ENCODE measurements around the gene SLC28A1.
"Not testable (repeated sequence)": the region's sequence is repeated elsewhere in the genome, so short reads cannot be mapped to it uniquely, and the experiment has no call there.

Gene SLC28A1

GRCh38 chr15:84883916-84884781 lies at the start of gene SLC28A1:
SLC28A1 (plus strand) TSS chr15:84884662; CDS start chr15:84887761, 3,099 bp downstream.
- no peak for DNase-seq

- DNase-seq = no peak
These were observed 49.5 kb upstream of the SLC28A1 start for GRCh38 chr15:84834969-84835368.

- DNase-seq = no peak
These were observed 48.7 kb upstream of the SLC28A1 start for GRCh38 chr15:84835661-84836337.

- no peak for DNase-seq
These were observed 47.6 kb upstream of the SLC28A1 start for GRCh38 chr15:84836844-84837243.

GRCh38 chr15:84839714-84840113 lies 44.7 kb upstream of the SLC28A1 start:
- DNase-seq = no peak

- no peak for DNase-seq
These were observed 44.2 kb upstream of the SLC28A1 start for GRCh38 chr15:84840255-84840654.

- no peak for DNase-seq
These were observed 43.6 kb upstream of the SLC28A1 start for GRCh38 chr15:84840741-84841429.

- no peak for DNase-seq
These were observed 41.7 kb upstream of the SLC28A1 start for GRCh38 chr15:84842781-84843180.

- no peak for DNase-seq
These were observed 39.5 kb upstream of the SLC28A1 start for GRCh38 chr15:84844964-84845363.

GRCh38 chr15:84845631-84846030 lies 38.8 kb upstream of the SLC28A1 start:
- DNase-seq = not testable (repeated sequence)

- DNase-seq = no peak
These were observed 38.2 kb upstream of the SLC28A1 start for GRCh38 chr15:84846269-84846668.

GRCh38 chr15:84847382-84847781 lies 37.1 kb upstream of the SLC28A1 start:
- DNase-seq = no peak

- no peak for DNase-seq
These were observed 32.2 kb upstream of the SLC28A1 start for GRCh38 chr15:84852212-84852611.

GRCh38 chr15:84855136-84855535 lies 29.3 kb upstream of the SLC28A1 start:
- DNase-seq = no peak

GRCh38 chr15:84855765-84856164 lies 28.7 kb upstream of the SLC28A1 start:
- DNase-seq = no peak

- no peak for DNase-seq
These were observed 27.6 kb upstream of the SLC28A1 start for GRCh38 chr15:84856731-84857417.

GRCh38 chr15:84857418-84858004 lies 27.0 kb upstream of the SLC28A1 start:
- DNase-seq = no peak

GRCh38 chr15:84858231-84858630 lies 26.2 kb upstream of the SLC28A1 start:
- DNase-seq = no peak

GRCh38 chr15:84859144-84859543 lies 25.3 kb upstream of the SLC28A1 start:
- DNase-seq = no peak

- no peak for DNase-seq
These were observed 24.8 kb upstream of the SLC28A1 start for GRCh38 chr15:84859651-84860050.

GRCh38 chr15:84861781-84862180 lies 22.7 kb upstream of the SLC28A1 start:
- DNase-seq = no peak

GRCh38 chr15:84862214-84862975 lies 22.1 kb upstream of the SLC28A1 start:
- no peak for DNase-seq
